Placental pericyte (primary cell): ENCODE data around the gene LPCAT4. TPM values are rescaled to one million over a fixed set of nuclear protein-coding genes. Genes with fewer than 3 reads are reported as not detected.

ENCODE experiments used
- small RNA-seq: library from RNA; depleted of rRNA; stranded (forward); fragments of <200 nt; gene quantifications from one replicate; pipeline ENCODE3, GENCODE V24; 2012; ENCODE audit warnings: low replicate concordance
- total RNA-seq: library from RNA; depleted of rRNA; stranded (reverse); fragments of >200 nt; gene quantifications from 2 replicates; pipeline ENCODE4 v1.2.3, GENCODE V29; 2012

Gene LPCAT4
- 5.7 and 19.0 TPM in 2 replicates for total RNA-seq

GRCh38 chr15:34367101-34368081 lies at the start of gene LPCAT4:
LPCAT4 (minus strand) TSS chr15:34367196; CDS start chr15:34367100, 96 bp downstream.

GRCh38 chr15:34342737-34343575 lies 24.0 kb downstream of the LPCAT4 start, which contains the start of the genes NOP10 and NUTM1:
NOP10 (minus strand) TSS chr15:34343136; CDS start chr15:34343073, 63 bp downstream.
NUTM1 (plus strand) TSS chr15:34343315; CDS start chr15:34343697, 382 bp downstream.

GRCh38 chr15:34337557-34338306 lies 29.3 kb downstream of the LPCAT4 start, which contains the start of gene SLC12A6:
SLC12A6 (minus strand) TSS chr15:34337781; CDS start chr15:34336680, 1,101 bp downstream.

Small RNA genes within 50 kb of the gene (small RNA-seq; reads per million reads assigned to genes)
- gene MIR1233-1 = not detected
- gene RF00019 = not detected

Other genes starting within 250 kb of the LPCAT4 start
- 22.5 and 68.9 TPM in 2 replicates for gene KATNBL1, start 157.1 kb downstream of the LPCAT4 start, total RNA-seq
- 128 and 132 TPM in 2 replicates for gene EMC4, start 142.2 kb downstream of the LPCAT4 start, total RNA-seq
- gene SLC12A6, start 29.4 kb downstream of the LPCAT4 start, total RNA-seq = 19.5 and 23.0 TPM in 2 replicates
- gene NOP10, start 24.1 kb downstream of the LPCAT4 start, total RNA-seq = 249 and 266 TPM in 2 replicates
- not detected in 2 replicates for gene NUTM1, start 23.9 kb downstream of the LPCAT4 start, total RNA-seq
- gene GOLGA8A, start 70.6 kb upstream of the LPCAT4 start, total RNA-seq = 7.7 and 10.0 TPM in 2 replicates
- 24.5 and 39.2 TPM in 2 replicates for gene GOLGA8B, start 216.5 kb upstream of the LPCAT4 start, total RNA-seq